ENCODE data around the gene TCF7L2. TPM values are rescaled to one million over a fixed set of nuclear protein-coding genes. Genes with fewer than 3 reads are reported as not detected.

TCF7L2 gene
- 10 to 100 TPM; 25.1 to 38.9 (median 26.9) TPM for total RNA-seq

DNA sequence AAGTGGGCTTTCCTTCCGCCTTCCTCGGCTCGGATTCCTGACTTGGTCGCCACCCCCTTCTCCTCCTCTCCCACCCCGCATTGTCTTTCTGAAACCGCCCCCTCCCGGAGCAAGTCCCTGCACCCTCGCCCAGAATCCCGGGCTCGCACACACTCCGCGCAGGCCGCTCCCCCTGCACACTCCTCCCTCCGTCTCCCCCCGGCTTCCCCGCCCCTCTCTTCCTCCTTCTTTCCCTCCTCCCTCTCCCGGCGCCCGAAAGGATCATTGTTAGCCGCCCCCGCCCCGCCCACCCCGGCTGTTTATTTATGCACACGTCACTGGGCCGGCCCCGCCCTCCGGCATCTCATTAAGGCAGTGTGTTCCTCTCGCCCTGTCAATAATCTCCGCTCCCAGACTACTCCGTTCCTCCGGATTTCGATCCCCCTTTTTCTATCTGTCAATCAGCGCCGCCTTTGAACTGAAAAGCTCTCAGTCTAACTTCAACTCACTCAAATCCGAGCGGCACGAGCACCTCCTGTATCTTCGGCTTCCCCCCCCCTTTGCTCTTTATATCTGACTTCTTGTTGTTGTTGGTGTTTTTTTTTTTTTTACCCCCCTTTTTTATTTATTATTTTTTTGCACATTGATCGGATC, at the start of gene TCF7L2:
TSS of gene TCF7L2 (plus strand) at position 373 of the 633 bp plus-strand sequence. CDS start 510 bp downstream, outside the sequence.
- Histone ChIP-seq H3K27me3 (no peaks in the 10 kb centered on the region), H3K36me3 (no peaks in the 10 kb centered on the region), H3K27ac (peak within 1 kb of the TSS; percentile 86 to 98 (median 96)), H3K4me3 (peak within 1 kb of the TSS; percentile 56 to 88 (median 68)), H3K9me3 (no peaks in the 10 kb centered on the region), H3K4me1 (peaks cover 0 to 50% (median 14%) of the 10 kb centered on the region in 4 donors)
- peak; percentile 98 for DNase-seq (ENCODE audit: low spot score in 2 of 2)
- 1% methylated on average over 39 of the region's 39 CpGs for WGBS, 2 donors
- TF ChIP-seq POLR2A (IDR thresholded peaks at IDR 0.05) (peak; percentile 72 to 77), EP300 (IDR thresholded peaks at IDR 0.05) (peak in 1 of 2 donors; percentile 98)
- TF ChIP-seq, protein P1, sequence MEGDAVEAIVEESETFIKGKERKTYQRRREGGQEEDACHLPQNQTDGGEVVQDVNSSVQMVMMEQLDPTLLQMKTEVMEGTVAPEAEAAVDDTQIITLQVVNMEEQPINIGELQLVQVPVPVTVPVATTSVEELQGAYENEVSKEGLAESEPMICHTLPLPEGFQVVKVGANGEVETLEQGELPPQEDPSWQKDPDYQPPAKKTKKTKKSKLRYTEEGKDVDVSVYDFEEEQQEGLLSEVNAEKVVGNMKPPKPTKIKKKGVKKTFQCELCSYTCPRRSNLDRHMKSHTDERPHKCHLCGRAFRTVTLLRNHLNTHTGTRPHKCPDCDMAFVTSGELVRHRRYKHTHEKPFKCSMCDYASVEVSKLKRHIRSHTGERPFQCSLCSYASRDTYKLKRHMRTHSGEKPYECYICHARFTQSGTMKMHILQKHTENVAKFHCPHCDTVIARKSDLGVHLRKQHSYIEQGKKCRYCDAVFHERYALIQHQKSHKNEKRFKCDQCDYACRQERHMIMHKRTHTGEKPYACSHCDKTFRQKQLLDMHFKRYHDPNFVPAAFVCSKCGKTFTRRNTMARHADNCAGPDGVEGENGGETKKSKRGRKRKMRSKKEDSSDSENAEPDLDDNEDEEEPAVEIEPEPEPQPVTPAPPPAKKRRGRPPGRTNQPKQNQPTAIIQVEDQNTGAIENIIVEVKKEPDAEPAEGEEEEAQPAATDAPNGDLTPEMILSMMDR (IDR thresholded peaks at IDR 0.05): no peak

GRCh38 chr10:112902730-112903129, 47.3 kb upstream of the TCF7L2 start:
- no peak overlapping the region for H3K4me3 ChIP-seq
- TF ChIP-seq, protein P1 (IDR thresholded peaks at IDR 0.05): no peak
- TF ChIP-seq EP300 (IDR thresholded peaks at IDR 0.05) (no peak), POLR2A (IDR thresholded peaks at IDR 0.05) (no peak)
- H3K36me3 ChIP-seq: no peaks in the 10 kb centered on the region
- 87 to 93% methylated on average over 1 of the region's 1 CpG for WGBS, 2 donors
- H3K4me1 ChIP-seq: peaks cover 0 to 8% (median 0%) of the 10 kb centered on the region in 4 donors
- H3K9me3 ChIP-seq: no peaks in the 10 kb centered on the region
- H3K27ac ChIP-seq: no peak overlapping the region
- H3K27me3 ChIP-seq: no peaks in the 10 kb centered on the region
- DNase-seq (ENCODE audit: low spot score in 2 of 2): no peak

DNA sequence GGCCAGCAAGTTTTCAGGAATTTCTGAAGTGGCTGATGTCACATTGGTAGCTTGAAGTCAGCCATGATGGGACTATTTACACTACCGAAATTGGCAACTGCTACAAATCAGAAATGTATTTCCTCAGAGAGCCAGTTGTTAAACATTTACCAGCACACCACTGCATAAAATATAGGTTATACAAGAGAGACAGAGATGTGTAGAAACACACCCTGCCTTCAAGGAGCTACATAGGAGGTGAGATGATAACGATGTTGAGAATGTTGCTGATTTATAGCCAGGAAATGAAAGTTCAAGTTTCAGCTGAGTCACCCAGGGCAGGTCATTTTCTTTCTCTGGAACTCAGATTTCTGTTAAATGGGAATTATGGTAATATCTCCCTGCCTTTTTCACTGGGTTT, 46.0 kb upstream of the TCF7L2 start:
- 59 to 70% methylated on average over 2 of the region's 2 CpGs for WGBS, 2 donors
- DNase-seq (ENCODE audit: low spot score in 2 of 2): no peak

DNA sequence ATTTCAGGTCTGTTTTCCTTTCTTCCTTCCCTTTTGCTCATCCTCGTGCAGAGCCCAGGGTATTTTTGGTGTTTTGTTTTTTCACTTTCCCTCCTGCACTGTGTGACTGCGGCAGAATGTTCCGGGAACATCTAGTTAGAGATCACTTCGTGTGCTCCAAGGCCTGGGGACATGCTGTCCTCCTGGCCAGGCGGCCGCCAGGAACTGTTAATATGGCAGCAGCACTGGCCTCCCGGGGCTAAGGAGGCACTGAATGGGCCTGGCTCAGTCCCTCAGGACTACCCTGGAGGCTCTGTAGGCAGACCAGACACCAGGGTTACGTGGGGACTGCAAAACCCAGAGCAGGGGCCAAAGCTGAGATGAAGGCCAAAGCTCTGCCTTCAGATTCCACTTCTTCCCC, 43.1 kb upstream of the TCF7L2 start:
- Histone ChIP-seq H3K27me3 (no peaks in the 10 kb centered on the region), H3K27ac (no peak overlapping the region), H3K4me3 (no peak overlapping the region), H3K9me3 (no peaks in the 10 kb centered on the region), H3K4me1 (no peaks in the 10 kb centered on the region), H3K36me3 (no peaks in the 10 kb centered on the region)
- no peak for DNase-seq (ENCODE audit: low spot score in 2 of 2)
- 82 to 91% methylated on average over 7 to 8 of the region's 8 CpGs for WGBS, 2 donors
- TF ChIP-seq, protein P1 (IDR thresholded peaks at IDR 0.05): no peak
- TF ChIP-seq POLR2A (IDR thresholded peaks at IDR 0.05) (no peak), EP300 (IDR thresholded peaks at IDR 0.05) (peak; percentile 18 to 48)

More for the DNA sequence above, 46.0 kb upstream of the TCF7L2 start:
- TF ChIP-seq EP300 (IDR thresholded peaks at IDR 0.05) (no peak), POLR2A (IDR thresholded peaks at IDR 0.05) (no peak)
- TF ChIP-seq, protein P1 (IDR thresholded peaks at IDR 0.05): no peak
- no peak overlapping the region for H3K4me3 ChIP-seq
- H3K4me1 ChIP-seq: peaks cover 0 to 2% (median 0%) of the 10 kb centered on the region in 4 donors
- H3K27ac ChIP-seq: no peak overlapping the region
- no peaks in the 10 kb centered on the region for H3K27me3 ChIP-seq
- no peaks in the 10 kb centered on the region for H3K36me3 ChIP-seq
- H3K9me3 ChIP-seq: no peaks in the 10 kb centered on the region

- WGBS, 2 donors: 76 to 78% methylated on average over 6 of the region's 6 CpGs
- no peaks in the 10 kb centered on the region for H3K4me1 ChIP-seq
- H3K9me3 ChIP-seq: no peaks in the 10 kb centered on the region
- H3K36me3 ChIP-seq: no peaks in the 10 kb centered on the region
- TF ChIP-seq EP300 (IDR thresholded peaks at IDR 0.05): no peak
- TF ChIP-seq, protein P1 (IDR thresholded peaks at IDR 0.05): no peak
- TF ChIP-seq POLR2A (IDR thresholded peaks at IDR 0.05): no peak
- H3K27me3 ChIP-seq: no peaks in the 10 kb centered on the region
- no peak overlapping the region for H3K4me3 ChIP-seq
- no peak for DNase-seq (ENCODE audit: low spot score in 2 of 2)
- H3K27ac ChIP-seq: no peak overlapping the region
These were observed 42.2 kb upstream of the TCF7L2 start for GRCh38 chr10:112907893-112908292.

Data from tibial nerve (tissue), 4 donors.